SK-N-SH (cell line): ENCODE results near the gene SAA2.

Source experiments
- CTCF ChIP-seq: fragments of 200-600 bp; sonication (generic); IDR thresholded peaks from 2 replicates; pipeline ENCODE4 v1.6.1; 2017; ENCODE audit warnings: antibody characterized with exemption, mild to moderate bottlenecking, moderate library complexity
- EP300 ChIP-seq, 2 experiments: IDR thresholded peaks; 2 replicates each; pipeline versions ENCODE4 v1.4.0 to v1.6.1; 2012; ENCODE audit warnings: borderline replicate concordance in 1 of 2, low read depth in 1 of 2, low read length in 1 of 2
- FOSL2 ChIP-seq: IDR thresholded peaks from 2 replicates; pipeline ENCODE4 v1.4.0; 2012; ENCODE audit warnings: low read depth, mild to moderate bottlenecking, moderate library complexity, borderline replicate concordance
- FOXJ3 ChIP-seq: sonication (generic); formaldehyde crosslinking; IDR thresholded peaks from 2 replicates; pipeline ENCODE4 v1.5.1; 2020; ENCODE audit warnings: mild to moderate bottlenecking, missing genetic modification reagents
- GATA2 ChIP-seq: sonication (generic); formaldehyde crosslinking; IDR thresholded peaks from 2 replicates; pipeline ENCODE4 v1.5.0; 2020; ENCODE audit warnings: mild to moderate bottlenecking, missing genetic modification reagents
- JUND ChIP-seq: IDR thresholded peaks from 2 replicates; pipeline ENCODE4 v1.4.0; 2012
- MXI1 ChIP-seq: IDR thresholded peaks from 2 replicates; pipeline ENCODE4 v1.6.1; 2012; ENCODE audit warnings: mild to moderate bottlenecking, low read depth, low read length, improper control_type of control experiment
- NRF1 ChIP-seq: IDR thresholded peaks from 2 replicates; pipeline ENCODE4 v1.6.1; 2012; ENCODE audit warnings: low read depth, mild to moderate bottlenecking, low read length
- POLR2AphosphoS5 ChIP-seq: IDR thresholded peaks from 2 replicates; pipeline ENCODE4 v1.6.1; 2012; ENCODE audit warnings: low read depth, low read length
- TCF12 ChIP-seq: IDR thresholded peaks from 2 replicates; pipeline ENCODE4 v1.4.0; 2012
- YY1 ChIP-seq: IDR thresholded peaks from 2 replicates; pipeline ENCODE4 v1.4.0; 2012; ENCODE audit warnings: low read depth, mild to moderate bottlenecking
- TF ChIP-seq, protein P1 (sequence below): IDR thresholded peaks from 2 replicates; pipeline ENCODE4; 2012
- TF ChIP-seq, protein P2 (sequence below): fragments of 150-350 bp; IDR thresholded peaks from 2 replicates; pipeline ENCODE4 v1.6.1; 2017; ENCODE audit warnings: antibody characterized with exemption, low read length, low read depth, borderline replicate concordance
- TF ChIP-seq, protein P3 (sequence below): IDR thresholded peaks from 2 replicates; pipeline ENCODE4 v1.4.0; 2012; ENCODE audit warnings: low read depth

- TF ChIP-seq, protein P1, sequence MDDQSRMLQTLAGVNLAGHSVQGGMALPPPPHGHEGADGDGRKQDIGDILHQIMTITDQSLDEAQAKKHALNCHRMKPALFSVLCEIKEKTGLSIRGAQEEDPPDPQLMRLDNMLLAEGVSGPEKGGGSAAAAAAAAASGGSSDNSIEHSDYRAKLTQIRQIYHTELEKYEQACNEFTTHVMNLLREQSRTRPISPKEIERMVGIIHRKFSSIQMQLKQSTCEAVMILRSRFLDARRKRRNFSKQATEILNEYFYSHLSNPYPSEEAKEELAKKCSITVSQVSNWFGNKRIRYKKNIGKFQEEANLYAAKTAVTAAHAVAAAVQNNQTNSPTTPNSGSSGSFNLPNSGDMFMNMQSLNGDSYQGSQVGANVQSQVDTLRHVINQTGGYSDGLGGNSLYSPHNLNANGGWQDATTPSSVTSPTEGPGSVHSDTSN, result no peak
- TF ChIP-seq GATA2 (no peak), CTCF (no peak), FOSL2 (no peak), POLR2AphosphoS5 (no peak), MXI1 (no peak), YY1 (no peak), EP300 (IDR thresholded peaks at IDR 0.05; ENCODE audit: borderline replicate concordance in 1 of 2, low read depth in 1 of 2, low read length in 1 of 2) (no peak), JUND (no peak), FOXJ3 (CRISPR knock-in tag) (no peak), NRF1 (no peak), TCF12 (no peak)
- TF ChIP-seq, protein P2, sequence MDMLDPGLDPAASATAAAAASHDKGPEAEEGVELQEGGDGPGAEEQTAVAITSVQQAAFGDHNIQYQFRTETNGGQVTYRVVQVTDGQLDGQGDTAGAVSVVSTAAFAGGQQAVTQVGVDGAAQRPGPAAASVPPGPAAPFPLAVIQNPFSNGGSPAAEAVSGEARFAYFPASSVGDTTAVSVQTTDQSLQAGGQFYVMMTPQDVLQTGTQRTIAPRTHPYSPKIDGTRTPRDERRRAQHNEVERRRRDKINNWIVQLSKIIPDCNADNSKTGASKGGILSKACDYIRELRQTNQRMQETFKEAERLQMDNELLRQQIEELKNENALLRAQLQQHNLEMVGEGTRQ, result no peak
- TF ChIP-seq, protein P3, sequence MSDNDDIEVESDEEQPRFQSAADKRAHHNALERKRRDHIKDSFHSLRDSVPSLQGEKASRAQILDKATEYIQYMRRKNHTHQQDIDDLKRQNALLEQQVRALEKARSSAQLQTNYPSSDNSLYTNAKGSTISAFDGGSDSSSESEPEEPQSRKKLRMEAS, result no peak
Observed at GRCh38 chr11:18204220-18204619, 44.2 kb downstream of the SAA2 start.
